ENCODE results near the gene RCAN1.

Gene RCAN1

GRCh38 chr21:34537838-34538237, 77.1 kb downstream of the RCAN1 start:
- no peak for DNase-seq (ENCODE audit: low read depth)

GRCh38 chr21:34536820-34537219, 78.1 kb downstream of the RCAN1 start:
- no peak for DNase-seq (ENCODE audit: low read depth)

GRCh38 chr21:34536311-34536710, 78.6 kb downstream of the RCAN1 start:
- DNase-seq (ENCODE audit: low read depth), result no peak

- no peak for DNase-seq (ENCODE audit: low read depth)
These were observed 79.0 kb downstream of the RCAN1 start for GRCh38 chr21:34535886-34536285.

- DNase-seq (ENCODE audit: low read depth), result no peak
These were observed 80.4 kb downstream of the RCAN1 start for GRCh38 chr21:34534522-34534921.

- DNase-seq (ENCODE audit: low read depth), result no peak
These were observed 81.0 kb downstream of the RCAN1 start for GRCh38 chr21:34533938-34534337.

- DNase-seq (ENCODE audit: low read depth), result no peak
These were observed 83.5 kb downstream of the RCAN1 start for GRCh38 chr21:34531399-34531798.

GRCh38 chr21:34530261-34530660, 84.7 kb downstream of the RCAN1 start:
- DNase-seq (ENCODE audit: low read depth), result no peak

GRCh38 chr21:34528131-34528561, 86.8 kb downstream of the RCAN1 start:
- no peak for DNase-seq (ENCODE audit: low read depth)

GRCh38 chr21:34526618-34527290, 88.2 kb downstream of the RCAN1 start:
- DNase-seq (ENCODE audit: low read depth), result peak; percentile 99

- DNase-seq (ENCODE audit: low read depth), result no peak
These were observed 88.7 kb downstream of the RCAN1 start for GRCh38 chr21:34526241-34526617.

- DNase-seq (ENCODE audit: low read depth), result no peak
These were observed 90.0 kb downstream of the RCAN1 start for GRCh38 chr21:34524646-34525601.

- DNase-seq (ENCODE audit: low read depth), result no peak
These were observed 91.8 kb downstream of the RCAN1 start for GRCh38 chr21:34523019-34523555.

GRCh38 chr21:34522284-34522683, 92.6 kb downstream of the RCAN1 start:
- no peak for DNase-seq (ENCODE audit: low read depth)

GRCh38 chr21:34521561-34521960, 93.4 kb downstream of the RCAN1 start:
- DNase-seq (ENCODE audit: low read depth), result no peak

- DNase-seq (ENCODE audit: low read depth), result no peak
These were observed 94.0 kb downstream of the RCAN1 start for GRCh38 chr21:34520764-34521508.

- no peak for DNase-seq (ENCODE audit: low read depth)
These were observed 94.6 kb downstream of the RCAN1 start for GRCh38 chr21:34520281-34520680.

- no peak for DNase-seq (ENCODE audit: low read depth)
These were observed 95.2 kb downstream of the RCAN1 start for GRCh38 chr21:34519694-34520093.

- DNase-seq (ENCODE audit: low read depth), result no peak
These were observed 95.9 kb downstream of the RCAN1 start for GRCh38 chr21:34519016-34519415.

GRCh38 chr21:34518301-34518700, 96.6 kb downstream of the RCAN1 start:
- no peak for DNase-seq (ENCODE audit: low read depth)

GRCh38 chr21:34517491-34518245, 97.2 kb downstream of the RCAN1 start:
- DNase-seq (ENCODE audit: low read depth), result no peak

GRCh38 chr21:34517039-34517438, 97.9 kb downstream of the RCAN1 start:
- DNase-seq (ENCODE audit: low read depth), result no peak
